Esophagus muscularis mucosa (tissue), 4 donors: ENCODE measurements around the gene RCOR3.

Source experiments
- CTCF ChIP-seq, 3 experiments: fragments of 200-600 bp in 2 of 3; fragments of 450-650 bp in 1 of 3; sonication (generic) in 2 of 3; IDR thresholded peaks; one replicate each; pipeline ENCODE4 v1.5.1; 2017 to 2019; ENCODE audit warnings: antibody characterized with exemption in 3 of 3, mild to moderate bottlenecking in 2 of 3, moderate library complexity in 1 of 3
- EP300 ChIP-seq: sonication (generic); formaldehyde crosslinking; IDR thresholded peaks from one replicate; pipeline ENCODE4 v1.6.1; 2017; ENCODE audit warnings: antibody characterized with exemption
- POLR2A ChIP-seq: fragments of 450-650 bp; IDR thresholded peaks from one replicate; pipeline ENCODE4 v1.6.1; 2017; ENCODE audit warnings: antibody characterized with exemption, moderate library complexity, mild to moderate bottlenecking, low read depth
- POLR2AphosphoS5 ChIP-seq, 2 donors: sonication (generic); formaldehyde crosslinking; IDR thresholded peaks; one replicate each; pipeline ENCODE4 v1.6.1; 2017; ENCODE audit warnings: antibody characterized with exemption in 2 of 2

- TF ChIP-seq CTCF (IDR thresholded peaks at IDR 0.05) (no peak), POLR2A (no peak), EP300 (no peak), POLR2AphosphoS5 (IDR thresholded peaks at IDR 0.05) (no peak)
These were observed 20.2 kb downstream of the RCOR3 start for GRCh38 chr1:211279340-211279739.
